ES-I3 (cell line): Measurements from ENCODE around the gene DLX5.

Experiments used
- H3K36me3 ChIP-seq: 2 replicates; pipeline ENCODE4 v1.6.1; 2013; ENCODE audit warnings: mild to moderate bottlenecking, low read length, control low read depth, moderate library complexity; ENCODE audit not compliant: insufficient read depth
- H3K4me1 ChIP-seq: 2 replicates; pipeline ENCODE4 v1.6.1; 2013; ENCODE audit warnings: mild to moderate bottlenecking, control low read depth, low read length; ENCODE audit not compliant: insufficient read depth
- H3K9ac ChIP-seq: 2 replicates; pipeline ENCODE4 v1.6.1; 2013; ENCODE audit warnings: low read depth, mild to moderate bottlenecking, low read length, moderate library complexity
- H3K9me3 ChIP-seq: 2 replicates; pipeline ENCODE4 v1.6.1; 2013; ENCODE audit warnings: mild to moderate bottlenecking, low read length, moderate library complexity; ENCODE audit not compliant: control insufficient read depth, insufficient read depth

Gene DLX5

DNA sequence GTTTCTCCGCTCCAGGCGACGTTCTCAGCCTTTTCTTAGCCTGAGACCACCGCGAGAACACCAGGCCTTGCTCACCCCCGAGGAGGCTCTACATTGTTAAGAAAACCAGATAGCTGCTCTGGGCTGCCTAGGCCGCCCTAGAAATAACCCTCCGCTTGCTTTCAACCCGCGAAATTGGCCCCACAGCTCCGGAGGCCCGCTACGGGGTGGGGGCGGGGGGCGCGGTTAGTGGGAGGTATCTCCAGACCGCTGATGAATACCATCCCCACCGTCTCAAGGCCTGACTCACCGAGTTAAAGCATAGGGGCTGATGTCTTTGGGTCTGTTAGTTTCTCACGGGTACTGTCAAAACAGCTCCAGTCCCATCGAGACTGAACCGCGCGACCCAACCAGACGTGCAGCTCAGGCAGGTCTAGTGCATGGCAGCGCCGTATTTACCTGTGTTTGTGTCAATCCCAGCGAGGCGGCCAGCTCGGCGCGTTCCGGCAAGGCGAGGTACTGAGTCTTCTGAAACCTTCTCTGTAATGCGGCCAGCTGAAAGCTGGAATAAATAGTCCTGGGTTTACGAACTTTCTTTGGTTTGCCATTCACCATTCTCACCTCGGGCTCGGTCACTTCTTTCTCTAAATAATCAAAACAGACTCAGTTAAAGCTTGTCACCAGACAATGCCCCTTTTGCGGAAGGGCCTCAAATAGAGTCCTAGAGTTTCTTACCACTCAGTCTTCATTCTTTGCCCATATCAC lies 2.7 kb downstream of the DLX5 start:
- peaks cover 16% of the 10 kb centered on the region for H3K4me1 ChIP-seq
- H3K9ac ChIP-seq: peak overlapping the region; percentile 33; the same call in 1 of the 2 replicates
- H3K36me3 ChIP-seq: no peaks in the 10 kb centered on the region
- no peaks in the 10 kb centered on the region for H3K9me3 ChIP-seq

DNA sequence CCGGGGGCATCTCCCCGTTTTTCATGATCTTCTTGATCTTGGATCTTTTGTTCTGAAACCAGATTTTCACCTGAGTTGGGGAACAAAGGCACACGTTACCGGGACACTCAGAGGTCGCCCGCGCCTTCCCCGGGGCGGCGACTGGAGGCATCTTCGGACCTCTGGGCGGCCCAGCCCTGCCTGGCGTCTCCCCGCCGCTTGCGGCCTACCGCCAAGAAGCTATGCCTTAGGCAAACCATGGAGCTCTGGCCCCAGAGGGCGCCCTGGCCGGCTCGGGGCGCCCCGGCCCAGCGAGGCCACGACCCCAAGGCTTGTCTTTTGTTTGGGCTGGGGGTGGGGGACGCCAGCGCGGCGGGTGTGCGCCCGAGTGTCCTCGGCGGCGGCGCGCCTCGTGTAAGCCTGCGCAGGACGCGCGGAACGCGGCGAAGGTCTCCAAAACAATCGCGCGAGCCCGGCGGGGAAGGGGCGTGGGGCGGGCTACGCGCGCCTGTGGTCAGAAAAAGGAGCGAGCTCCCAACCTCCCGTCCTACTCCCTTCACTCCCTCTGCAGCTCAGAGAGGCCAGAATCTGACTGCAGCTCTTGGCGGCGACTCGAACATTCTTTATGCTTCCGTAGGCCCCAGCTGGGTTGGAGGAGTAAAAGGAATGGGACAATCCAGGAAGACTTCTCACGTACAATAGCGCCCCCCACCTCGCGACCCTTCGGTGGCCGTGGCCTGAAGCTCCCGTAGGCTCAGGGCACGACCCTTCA lies 3.5 kb downstream of the DLX5 start:
- no peaks in the 10 kb centered on the region for H3K36me3 ChIP-seq
- peaks cover 11% of the 10 kb centered on the region for H3K4me1 ChIP-seq
- H3K9me3 ChIP-seq: no peaks in the 10 kb centered on the region

DNA sequence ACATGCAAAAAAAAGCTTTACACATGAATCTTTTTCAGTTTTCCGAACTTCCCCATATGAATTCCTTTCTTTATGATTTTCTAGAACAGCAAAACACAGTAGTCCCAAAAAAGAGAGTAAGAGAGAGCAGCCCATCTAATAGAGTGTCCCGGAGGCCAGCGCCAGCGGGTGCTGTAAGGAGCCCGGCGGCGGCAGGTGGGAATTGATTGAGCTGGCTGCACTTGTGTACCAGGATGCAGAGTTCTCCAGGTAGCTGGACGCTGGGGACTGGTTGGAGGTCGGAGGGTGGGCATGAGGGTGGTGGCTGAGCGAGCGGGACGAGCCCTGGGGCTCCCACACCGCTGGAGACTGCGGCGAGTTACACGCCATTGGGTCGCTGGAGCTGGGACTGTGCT lies 4.0 kb downstream of the DLX5 start:
- Histone ChIP-seq H3K36me3 (no peaks in the 10 kb centered on the region), H3K9me3 (no peaks in the 10 kb centered on the region), H3K9ac (peak overlapping the region; percentile 33; the same call in 1 of the 2 replicates), H3K4me1 (peaks cover 7% of the 10 kb centered on the region)

More for the DNA sequence above, 3.5 kb downstream of the DLX5 start:
- H3K9ac ChIP-seq: peak overlapping the region; percentile 33; the same call in 1 of the 2 replicates

DNA sequence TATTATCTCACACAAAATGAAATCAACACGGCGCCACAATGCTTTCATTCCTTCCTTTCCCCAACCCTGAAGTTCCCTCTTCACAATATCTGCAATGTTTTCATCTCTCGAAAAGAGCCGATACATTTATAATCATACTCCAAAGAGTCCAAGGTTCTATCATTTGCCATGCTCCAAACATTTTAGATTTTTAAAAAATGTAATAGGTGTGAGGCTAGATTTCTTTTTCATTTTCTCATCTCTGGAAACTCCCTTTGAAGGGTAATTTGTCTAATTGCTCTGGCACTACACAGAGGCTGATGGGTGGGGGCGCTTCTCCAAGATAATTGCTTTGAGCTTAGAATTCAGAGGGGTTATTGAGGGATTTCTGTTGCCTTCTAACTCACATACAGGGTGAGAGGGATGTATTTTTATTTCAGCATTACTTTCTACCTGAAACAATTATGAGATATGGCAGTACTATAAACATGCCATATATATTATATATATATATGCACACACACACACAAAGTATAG lies 4.9 kb downstream of the DLX5 start:
- H3K9me3 ChIP-seq: no peaks in the 10 kb centered on the region
- H3K36me3 ChIP-seq: no peaks in the 10 kb centered on the region
- no peaks in the 10 kb centered on the region; the same call in 1 of the 2 replicates for H3K4me1 ChIP-seq
- H3K9ac ChIP-seq: no peak overlapping the region

DNA sequence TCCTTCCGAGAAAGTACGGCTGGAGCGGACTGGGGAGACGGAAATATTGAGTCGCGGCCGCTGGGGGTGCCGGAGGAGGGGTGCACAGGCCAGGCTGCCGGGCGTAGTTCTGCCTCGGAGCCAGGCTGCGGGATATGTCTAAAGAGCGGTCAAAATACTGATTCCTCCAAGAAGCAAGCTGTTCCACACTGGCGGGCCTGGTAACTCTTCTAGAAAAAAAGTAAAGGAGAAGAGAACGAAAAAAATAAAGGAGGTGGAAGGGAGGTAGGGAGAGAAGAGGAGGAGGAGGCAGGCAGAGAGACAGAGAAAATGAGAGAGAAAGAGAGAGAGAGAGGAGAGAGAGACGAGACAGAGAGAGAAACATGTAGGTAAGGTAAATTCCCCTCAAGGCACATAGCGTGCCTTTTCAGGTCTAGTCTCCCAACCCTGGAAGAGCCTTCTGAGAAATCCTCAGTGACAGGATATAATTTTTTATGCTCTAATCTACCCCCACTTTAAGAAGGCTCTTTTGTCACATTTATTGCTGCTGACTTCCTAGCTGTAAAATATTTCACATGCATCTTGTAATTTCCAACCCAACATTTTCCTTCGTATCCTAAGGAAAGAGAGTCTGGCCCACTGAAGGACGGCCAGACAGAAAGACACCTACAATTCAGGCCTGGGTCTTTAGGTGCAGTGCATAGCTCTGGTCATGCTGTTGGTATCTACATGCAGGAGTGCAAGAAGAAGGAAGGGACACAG lies 5.7 kb downstream of the DLX5 start:
- no peaks in the 10 kb centered on the region; the same call in 1 of the 2 replicates for H3K4me1 ChIP-seq
- no peak overlapping the region for H3K9ac ChIP-seq
- H3K36me3 ChIP-seq: no peaks in the 10 kb centered on the region
- no peaks in the 10 kb centered on the region for H3K9me3 ChIP-seq

DNA sequence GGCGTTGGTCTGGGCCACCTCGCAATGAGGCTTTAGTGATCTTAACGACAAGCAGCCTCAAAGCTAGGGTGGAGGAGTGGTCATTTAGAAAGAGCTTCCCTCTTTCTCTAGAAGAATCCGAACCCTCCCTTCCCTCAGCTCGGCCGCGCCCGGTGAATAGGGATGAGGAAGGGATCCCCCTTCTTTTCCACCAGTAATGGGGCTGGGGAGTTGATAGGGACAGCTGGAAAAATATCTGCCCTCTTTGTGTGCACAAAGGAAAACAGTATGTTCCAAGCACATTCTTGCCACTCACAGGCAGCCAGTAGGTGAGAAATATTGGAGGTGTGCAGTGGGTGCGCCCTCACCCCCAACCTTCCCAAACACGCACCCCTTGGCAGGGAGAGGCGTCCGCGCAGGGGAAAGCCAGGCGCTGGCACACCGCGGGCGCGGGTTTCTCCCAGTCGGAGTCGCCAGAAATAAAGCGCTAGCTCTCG lies 6.5 kb downstream of the DLX5 start:
- no peaks in the 10 kb centered on the region; the same call in 1 of the 2 replicates for H3K4me1 ChIP-seq
- H3K9me3 ChIP-seq: no peaks in the 10 kb centered on the region
- no peaks in the 10 kb centered on the region for H3K36me3 ChIP-seq
- no peak overlapping the region for H3K9ac ChIP-seq

DNA sequence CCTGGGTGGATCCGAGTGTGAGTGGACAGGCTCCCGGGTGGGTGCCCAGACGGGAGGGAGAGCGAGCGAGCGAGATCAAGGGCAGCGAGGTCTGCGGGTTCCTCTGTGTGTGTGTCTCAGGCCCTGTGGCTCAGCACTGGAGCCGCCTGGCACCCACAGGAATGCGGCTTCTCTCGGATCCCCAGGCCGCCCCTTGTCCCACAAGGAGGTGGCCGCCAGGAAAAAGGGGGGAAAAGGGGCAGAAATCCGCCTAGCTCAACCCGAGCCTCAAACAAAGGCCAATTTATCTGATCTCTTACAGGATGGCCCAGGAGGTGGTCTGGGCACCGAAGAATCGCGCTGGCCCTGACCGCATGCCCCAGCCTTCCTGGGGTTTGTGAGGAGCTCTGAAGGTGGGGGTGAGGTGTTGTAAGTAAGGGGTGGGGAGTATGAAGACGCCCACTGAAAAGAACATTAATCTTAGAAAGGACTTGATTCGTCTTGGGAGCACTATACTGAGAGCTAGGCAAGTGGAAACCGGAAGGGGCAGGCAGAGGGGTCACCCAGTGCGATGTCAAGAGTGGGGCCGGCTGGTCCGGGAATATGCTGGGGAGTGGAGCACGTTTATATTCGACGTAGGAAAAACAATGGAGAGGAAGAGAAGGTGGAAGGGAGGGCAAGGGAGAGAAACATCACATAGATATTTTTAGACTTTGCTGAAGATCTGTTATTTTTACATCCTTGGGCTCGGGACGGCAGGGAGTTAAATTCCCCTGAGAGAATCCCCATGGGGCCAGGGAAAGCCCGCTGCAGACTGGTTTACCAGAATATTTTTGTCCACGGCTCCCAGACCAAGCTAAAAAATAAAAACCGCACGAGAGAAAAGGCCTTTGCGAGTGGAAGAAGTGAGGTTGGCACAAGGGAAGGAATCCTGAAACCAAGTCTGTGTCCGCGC lies 7.2 kb downstream of the DLX5 start:
- Histone ChIP-seq H3K9me3 (no peaks in the 10 kb centered on the region), H3K36me3 (no peaks in the 10 kb centered on the region), H3K4me1 (no peaks in the 10 kb centered on the region; the same call in 1 of the 2 replicates), H3K9ac (peak overlapping the region; percentile 24; the same call in 1 of the 2 replicates)

DNA sequence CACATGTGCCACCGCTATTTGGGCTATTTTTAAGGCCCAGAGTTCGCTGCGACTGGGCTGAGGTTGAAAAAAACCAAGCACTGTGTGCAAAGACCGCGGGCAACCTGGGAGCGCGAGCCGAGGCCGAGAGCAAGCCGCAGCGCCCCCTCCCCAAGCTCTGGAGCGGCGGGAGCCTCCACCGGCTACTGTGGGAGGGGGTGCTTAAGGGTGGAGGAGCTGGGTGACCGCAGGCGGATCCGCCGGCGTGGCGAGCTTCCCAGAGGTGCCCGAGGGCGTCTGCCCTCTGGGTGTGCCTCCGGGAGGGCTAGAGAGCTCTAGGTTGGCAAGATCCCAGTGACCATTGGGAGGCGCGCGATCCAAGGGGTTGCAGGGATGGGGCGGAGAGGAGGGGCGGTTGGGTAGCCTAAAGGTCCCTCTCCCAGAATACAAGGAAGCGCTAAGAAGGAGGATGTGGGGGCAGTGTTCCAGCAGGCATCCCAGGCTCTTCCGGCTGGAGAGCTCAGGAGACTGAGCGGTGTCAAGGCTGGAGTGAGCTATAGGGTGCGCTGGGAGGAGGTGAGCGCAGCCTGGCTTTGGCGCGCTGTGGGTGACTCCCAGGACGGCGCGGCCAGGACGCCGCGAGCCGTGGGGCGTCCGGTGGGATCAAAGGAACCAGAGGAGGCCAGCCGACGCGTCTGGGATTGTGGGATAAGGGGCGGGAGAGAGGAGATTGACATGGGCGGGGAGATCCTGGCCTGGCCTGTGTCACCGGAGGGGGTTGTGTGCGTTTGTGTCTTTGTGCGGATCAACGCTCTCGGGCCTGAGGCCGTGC lies 8.0 kb downstream of the DLX5 start:
- Histone ChIP-seq H3K4me1 (no peaks in the 10 kb centered on the region), H3K36me3 (no peaks in the 10 kb centered on the region), H3K9ac (peak overlapping the region; percentile 24; the same call in 1 of the 2 replicates), H3K9me3 (no peaks in the 10 kb centered on the region)

DNA sequence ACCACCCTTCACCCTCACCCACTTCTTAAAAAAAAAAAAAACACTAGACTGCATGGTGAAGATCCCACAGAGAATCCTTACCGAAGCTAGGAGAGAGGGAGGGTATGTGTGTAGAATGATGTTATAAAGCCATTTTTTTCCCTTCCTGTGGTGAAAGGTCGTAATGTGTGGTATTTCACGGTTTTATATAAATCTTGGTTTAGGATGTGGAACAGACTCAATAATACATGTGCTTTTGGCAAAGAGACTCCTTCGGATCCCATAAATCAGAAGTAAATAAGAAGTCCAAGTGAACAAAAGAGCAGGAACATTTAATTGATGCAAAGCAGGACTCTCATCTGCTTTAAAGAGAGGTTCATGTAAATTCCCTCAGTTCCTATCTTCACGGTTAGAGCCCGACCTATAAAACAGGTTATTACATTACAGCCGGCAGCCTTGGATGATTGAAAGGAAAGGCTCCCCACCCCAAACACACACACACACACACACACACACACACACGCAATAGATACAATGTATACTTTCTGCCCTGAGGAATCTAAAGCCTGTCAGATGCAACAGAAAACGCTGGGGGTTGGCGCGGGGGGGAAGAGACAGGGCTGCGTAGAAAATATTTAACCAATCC lies 8.8 kb downstream of the DLX5 start:
- no peaks in the 10 kb centered on the region for H3K36me3 ChIP-seq
- H3K9ac ChIP-seq: peak overlapping the region; percentile 14; the same call in 1 of the 2 replicates
- H3K4me1 ChIP-seq: no peaks in the 10 kb centered on the region
- H3K9me3 ChIP-seq: no peaks in the 10 kb centered on the region

DNA sequence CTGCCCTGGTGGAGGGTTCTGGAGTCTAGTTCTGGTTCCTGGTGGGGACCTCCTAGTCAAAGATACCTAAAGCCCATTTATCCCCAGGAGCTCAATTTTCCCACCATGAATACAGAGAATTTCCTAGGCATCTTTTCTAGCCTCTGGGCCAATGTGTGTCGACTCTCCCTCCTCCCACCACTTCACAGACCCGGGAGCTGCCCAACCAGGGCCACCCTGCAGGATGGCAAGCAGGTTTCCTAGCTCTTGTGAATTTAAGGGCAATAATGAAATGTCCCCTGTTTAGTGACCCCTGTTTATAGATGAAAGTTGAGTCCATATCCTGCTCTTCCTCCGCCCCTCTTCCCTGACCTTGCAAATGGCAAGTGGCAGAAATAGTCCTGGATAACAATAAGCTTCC lies 9.4 kb downstream of the DLX5 start:
- H3K4me1 ChIP-seq: no peaks in the 10 kb centered on the region
- no peaks in the 10 kb centered on the region for H3K9me3 ChIP-seq
- H3K9ac ChIP-seq: no peak overlapping the region
- H3K36me3 ChIP-seq: no peaks in the 10 kb centered on the region

DNA sequence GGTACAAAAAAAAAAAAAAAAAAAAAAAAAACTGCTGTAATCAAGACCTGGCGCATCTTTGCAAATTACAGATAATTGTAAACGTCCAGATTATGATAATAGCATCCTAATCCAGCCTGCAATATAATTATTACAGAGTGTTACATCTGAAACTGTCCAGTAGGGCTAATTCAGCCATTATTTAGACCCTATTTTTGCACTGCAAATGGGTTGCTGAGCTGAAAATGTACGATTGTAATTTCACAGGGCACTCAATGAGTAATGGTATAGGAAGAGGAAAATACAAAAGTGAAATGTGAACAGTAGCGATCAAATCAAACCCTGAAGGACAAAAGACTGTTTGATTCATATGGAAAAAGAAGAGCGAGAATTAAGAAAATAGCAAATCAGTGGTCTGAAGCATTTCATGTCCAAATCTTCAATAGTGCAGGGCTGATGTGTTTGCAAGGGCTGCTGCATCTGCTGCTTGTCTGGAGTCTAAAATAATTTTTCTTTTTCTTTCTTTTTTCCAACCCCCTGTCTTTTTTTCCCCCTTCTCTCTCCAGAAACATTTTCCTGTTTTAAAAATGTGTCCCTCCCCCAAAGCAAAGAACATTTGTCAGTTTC lies 10.4 kb downstream of the DLX5 start:
- H3K36me3 ChIP-seq: no peaks in the 10 kb centered on the region
- no peaks in the 10 kb centered on the region for H3K9me3 ChIP-seq
- no peak overlapping the region for H3K9ac ChIP-seq
- no peaks in the 10 kb centered on the region for H3K4me1 ChIP-seq

DNA sequence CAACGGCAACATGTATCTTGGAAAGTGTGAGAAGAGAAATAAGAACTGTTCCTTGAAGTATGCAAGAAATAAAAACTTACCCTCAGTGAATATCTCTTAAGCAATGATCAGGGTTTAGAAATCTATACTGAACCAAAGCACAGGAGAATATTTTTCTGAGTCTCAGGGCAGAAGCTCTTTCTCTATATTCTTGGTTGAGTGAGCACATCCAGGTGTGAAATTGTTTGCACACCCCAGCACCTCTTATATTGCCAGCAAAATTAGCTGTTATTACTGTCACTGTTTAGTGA lies 10.8 kb downstream of the DLX5 start:
- Histone ChIP-seq H3K9me3 (no peaks in the 10 kb centered on the region), H3K4me1 (no peaks in the 10 kb centered on the region), H3K9ac (no peak overlapping the region), H3K36me3 (no peaks in the 10 kb centered on the region)
